K562 (cell line): ENCODE measurements around the gene PDZK1IP1. TPM values are rescaled to one million over a fixed set of nuclear protein-coding genes. Genes with fewer than 3 reads are reported as not detected.

Source experiments
- BRD9 ChIP-seq: fragments of 450-650 bp; IDR thresholded peaks from 2 replicates; pipeline ENCODE4 v1.6.1; 2018; ENCODE audit warnings: low read depth; ENCODE audit not compliant: partially characterized antibody
- FOXA3 ChIP-seq, 2 experiments: fragments of 450-650 bp in 1 of 2; sonication (generic) in 1 of 2; formaldehyde crosslinking; IDR thresholded peaks in 1 of 2; conservative IDR thresholded peaks in 1 of 2; 2 replicates each; pipeline versions ENCODE4 v1.4.0 to v1.8.0; 2020 to 2022; ENCODE audit warnings: mild to moderate bottlenecking in 2 of 2, missing genetic modification reagents in 1 of 2
- SOX6 ChIP-seq: fragments of 450-650 bp; IDR thresholded peaks from 2 replicates; pipeline ENCODE4 v1.6.1; 2014; ENCODE audit warnings: mild to moderate bottlenecking
- YY1 ChIP-seq, 3 experiments: IDR thresholded peaks; 2 replicates each; pipeline ENCODE4 v1.6.1; 2011; ENCODE audit warnings: low read length in 2 of 3, mild to moderate bottlenecking in 2 of 3, moderate library complexity in 2 of 3, borderline replicate concordance in 1 of 3, control low read depth in 1 of 3, low read depth in 1 of 3; ENCODE audit not compliant: insufficient read depth in 3 of 3, insufficient replicate concordance in 2 of 3, control insufficient read depth in 1 of 3, insufficient read length in 1 of 3; ENCODE audit errors: extremely low read depth in 1 of 3
- polyA plus RNA-seq, 8 experiments: library from polyadenylated mRNA; depleted of rRNA in 4 of 8; stranded (reverse) in 5 of 8; unstranded in 3 of 8; fragments of >200 nt; fragmentation: Nextera tagmentation in 2 of 8; fragmentation: Illumina TruSeq in 1 of 8; extraction: Ambion mirVana in 2 of 8; extraction: Trizol in 1 of 8; gene quantifications; 2 replicates each; pipeline versions ENCODE4 v1.2.1 to v1.2.3, GENCODE V29; 2011 to 2014; ENCODE audit warnings: inconsistent platforms in 1 of 8, missing spikeins in 1 of 8
- total RNA-seq, 7 experiments: library from RNA; depleted of rRNA in 6 of 7; stranded (reverse); fragments of >200 nt in 6 of 7; fragmentation: Illumina TruSeq in 2 of 7; extraction: Trizol in 2 of 7; gene quantifications; 2 replicates each; pipeline versions ENCODE4 v1.2.1 to v1.2.3, GENCODE V29; 2011 to 2021; ENCODE audit warnings: low replicate concordance in 1 of 7
- TF ChIP-seq, protein P1 (sequence below): sonication (generic); formaldehyde crosslinking; IDR thresholded peaks from 2 replicates; pipeline ENCODE4 v1.8.0; 2022; ENCODE audit warnings: mild to moderate bottlenecking, low read depth, missing genetic modification reagents
- TF ChIP-seq, protein P2 (sequence below): fragments of 450-650 bp; IDR thresholded peaks from 2 replicates; pipeline ENCODE4 v1.6.1; 2016; ENCODE audit warnings: antibody characterized with exemption
- TF ChIP-seq, protein P3 (sequence below): fragments of 450-650 bp; IDR thresholded peaks from 2 replicates; pipeline ENCODE4 v1.6.1; 2018; ENCODE audit not compliant: partially characterized antibody
- TF ChIP-seq, protein P4 (sequence below), 2 experiments: fragments of 450-650 bp; formaldehyde crosslinking in 1 of 2; IDR thresholded peaks; 2 replicates each; pipeline versions ENCODE4 v1.4.0 to v1.6.1; 2014 to 2020; ENCODE audit warnings: mild to moderate bottlenecking in 2 of 2, borderline replicate concordance in 1 of 2, low read depth in 1 of 2

PDZK1IP1 gene
- total and polyA plus RNA-seq, 9 of the 15 experiments (the other 6 are each of a cell fraction or from before 2014, with no cell fraction given), result 0.17 to 0.68 (median 0.53) TPM; not detected in 2

DNA sequence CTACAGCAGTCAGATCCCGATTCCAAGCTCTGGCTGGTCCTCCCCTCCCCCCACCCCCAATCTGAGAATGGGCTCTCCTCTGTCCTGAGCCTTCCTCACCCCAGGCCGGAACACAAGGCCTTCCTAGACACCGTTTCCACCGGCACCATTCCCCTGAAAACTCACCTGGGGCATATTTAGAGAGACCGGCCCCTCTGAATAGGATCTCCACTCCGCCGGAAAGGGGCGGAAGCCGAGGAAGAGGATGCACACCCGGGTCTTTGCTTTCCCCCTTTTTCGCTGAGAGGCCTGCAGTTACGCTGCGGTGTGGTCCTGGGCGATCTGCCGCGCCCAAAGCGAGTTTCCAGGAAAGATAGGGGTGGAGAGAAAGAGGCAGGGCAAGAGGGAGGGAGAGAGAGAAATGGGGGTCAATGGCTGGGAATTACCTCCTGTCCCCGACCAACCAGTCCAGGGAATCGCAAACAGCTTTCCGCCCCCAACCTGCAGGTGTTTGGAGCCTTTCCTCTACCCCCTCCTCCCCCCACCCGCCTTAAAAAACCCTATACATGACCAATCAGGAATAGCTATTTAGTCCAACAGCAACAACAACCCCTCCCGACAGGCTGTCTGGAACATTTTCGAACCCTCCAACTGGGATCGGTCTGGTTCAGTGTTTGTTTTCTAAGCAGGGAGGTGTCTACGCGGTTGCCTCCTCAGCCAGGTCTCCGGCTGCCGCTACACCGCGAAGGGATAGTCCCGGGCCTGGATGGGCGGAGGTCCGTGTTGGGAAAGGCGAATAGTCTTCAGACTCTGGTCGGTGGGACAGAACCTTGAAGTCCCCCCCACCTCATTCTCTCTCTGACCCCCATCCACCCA is 39.4 kb upstream of the PDZK1IP1 start (continued):
- TF ChIP-seq, protein P1, sequence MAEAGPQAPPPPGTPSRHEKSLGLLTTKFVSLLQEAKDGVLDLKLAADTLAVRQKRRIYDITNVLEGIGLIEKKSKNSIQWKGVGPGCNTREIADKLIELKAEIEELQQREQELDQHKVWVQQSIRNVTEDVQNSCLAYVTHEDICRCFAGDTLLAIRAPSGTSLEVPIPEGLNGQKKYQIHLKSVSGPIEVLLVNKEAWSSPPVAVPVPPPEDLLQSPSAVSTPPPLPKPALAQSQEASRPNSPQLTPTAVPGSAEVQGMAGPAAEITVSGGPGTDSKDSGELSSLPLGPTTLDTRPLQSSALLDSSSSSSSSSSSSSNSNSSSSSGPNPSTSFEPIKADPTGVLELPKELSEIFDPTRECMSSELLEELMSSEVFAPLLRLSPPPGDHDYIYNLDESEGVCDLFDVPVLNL (CRISPR knock-in tag), result no peak; the same call in 1 of the 2 replicates
- TF ChIP-seq, protein P2, sequence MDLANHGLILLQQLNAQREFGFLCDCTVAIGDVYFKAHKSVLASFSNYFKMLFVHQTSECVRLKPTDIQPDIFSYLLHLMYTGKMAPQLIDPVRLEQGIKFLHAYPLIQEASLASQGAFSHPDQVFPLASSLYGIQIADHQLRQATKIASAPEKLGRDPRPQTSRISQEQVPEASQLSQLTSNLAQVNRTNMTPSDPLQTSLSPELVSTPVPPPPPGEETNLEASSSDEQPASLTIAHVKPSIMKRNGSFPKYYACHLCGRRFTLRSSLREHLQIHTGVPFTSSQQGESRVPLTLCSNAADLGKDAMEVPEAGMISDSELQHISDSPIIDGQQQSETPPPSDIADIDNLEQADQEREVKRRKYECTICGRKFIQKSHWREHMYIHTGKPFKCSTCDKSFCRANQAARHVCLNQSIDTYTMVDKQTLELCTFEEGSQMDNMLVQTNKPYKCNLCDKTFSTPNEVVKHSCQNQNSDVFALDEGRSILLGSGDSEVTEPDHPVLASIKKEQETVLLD, result 0 out of 2 replicates have a peak, but pooled peaks have one; percentile 32
- TF ChIP-seq SOX6 (peak; percentile 15; the same call in 1 of the 2 replicates), FOXA3 (CRISPR knock-in tag; conservative IDR thresholded peaks at IDR 0.05 in 1 of 2, IDR thresholded peaks at IDR 0.05 in 1 of 2) (no peak), YY1 (IDR thresholded peaks at IDR 0.05; ENCODE audit: borderline replicate concordance in 1 of 3, control insufficient read depth in 1 of 3, extremely low read depth in 1 of 3, insufficient read depth in 3 of 3, insufficient read length in 1 of 3, insufficient replicate concordance in 2 of 3, low read depth in 1 of 3, low read length in 2 of 3) (peak in 1 of 3 experiments; percentile 38), BRD9 (peak; percentile 60)
- TF ChIP-seq, protein P3, sequence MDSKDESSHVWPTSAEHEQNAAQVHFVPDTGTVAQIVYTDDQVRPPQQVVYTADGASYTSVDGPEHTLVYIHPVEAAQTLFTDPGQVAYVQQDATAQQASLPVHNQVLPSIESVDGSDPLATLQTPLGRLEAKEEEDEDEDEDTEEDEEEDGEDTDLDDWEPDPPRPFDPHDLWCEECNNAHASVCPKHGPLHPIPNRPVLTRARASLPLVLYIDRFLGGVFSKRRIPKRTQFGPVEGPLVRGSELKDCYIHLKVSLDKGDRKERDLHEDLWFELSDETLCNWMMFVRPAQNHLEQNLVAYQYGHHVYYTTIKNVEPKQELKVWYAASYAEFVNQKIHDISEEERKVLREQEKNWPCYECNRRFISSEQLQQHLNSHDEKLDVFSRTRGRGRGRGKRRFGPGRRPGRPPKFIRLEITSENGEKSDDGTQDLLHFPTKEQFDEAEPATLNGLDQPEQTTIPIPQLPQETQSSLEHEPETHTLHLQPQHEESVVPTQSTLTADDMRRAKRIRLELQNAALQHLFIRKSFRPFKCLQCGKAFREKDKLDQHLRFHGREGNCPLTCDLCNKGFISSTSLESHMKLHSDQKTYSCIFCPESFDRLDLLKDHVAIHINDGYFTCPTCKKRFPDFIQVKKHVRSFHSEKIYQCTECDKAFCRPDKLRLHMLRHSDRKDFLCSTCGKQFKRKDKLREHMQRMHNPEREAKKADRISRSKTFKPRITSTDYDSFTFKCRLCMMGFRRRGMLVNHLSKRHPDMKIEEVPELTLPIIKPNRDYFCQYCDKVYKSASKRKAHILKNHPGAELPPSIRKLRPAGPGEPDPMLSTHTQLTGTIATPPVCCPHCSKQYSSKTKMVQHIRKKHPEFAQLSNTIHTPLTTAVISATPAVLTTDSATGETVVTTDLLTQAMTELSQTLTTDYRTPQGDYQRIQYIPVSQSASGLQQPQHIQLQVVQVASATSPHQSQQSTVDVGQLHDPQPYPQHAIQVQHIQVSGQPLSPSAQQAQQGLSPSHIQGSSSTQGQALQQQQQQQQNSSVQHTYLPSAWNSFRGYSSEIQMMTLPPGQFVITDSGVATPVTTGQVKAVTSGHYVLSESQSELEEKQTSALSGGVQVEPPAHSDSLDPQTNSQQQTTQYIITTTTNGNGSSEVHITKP, result peak; percentile 89
- TF ChIP-seq, protein P4, sequence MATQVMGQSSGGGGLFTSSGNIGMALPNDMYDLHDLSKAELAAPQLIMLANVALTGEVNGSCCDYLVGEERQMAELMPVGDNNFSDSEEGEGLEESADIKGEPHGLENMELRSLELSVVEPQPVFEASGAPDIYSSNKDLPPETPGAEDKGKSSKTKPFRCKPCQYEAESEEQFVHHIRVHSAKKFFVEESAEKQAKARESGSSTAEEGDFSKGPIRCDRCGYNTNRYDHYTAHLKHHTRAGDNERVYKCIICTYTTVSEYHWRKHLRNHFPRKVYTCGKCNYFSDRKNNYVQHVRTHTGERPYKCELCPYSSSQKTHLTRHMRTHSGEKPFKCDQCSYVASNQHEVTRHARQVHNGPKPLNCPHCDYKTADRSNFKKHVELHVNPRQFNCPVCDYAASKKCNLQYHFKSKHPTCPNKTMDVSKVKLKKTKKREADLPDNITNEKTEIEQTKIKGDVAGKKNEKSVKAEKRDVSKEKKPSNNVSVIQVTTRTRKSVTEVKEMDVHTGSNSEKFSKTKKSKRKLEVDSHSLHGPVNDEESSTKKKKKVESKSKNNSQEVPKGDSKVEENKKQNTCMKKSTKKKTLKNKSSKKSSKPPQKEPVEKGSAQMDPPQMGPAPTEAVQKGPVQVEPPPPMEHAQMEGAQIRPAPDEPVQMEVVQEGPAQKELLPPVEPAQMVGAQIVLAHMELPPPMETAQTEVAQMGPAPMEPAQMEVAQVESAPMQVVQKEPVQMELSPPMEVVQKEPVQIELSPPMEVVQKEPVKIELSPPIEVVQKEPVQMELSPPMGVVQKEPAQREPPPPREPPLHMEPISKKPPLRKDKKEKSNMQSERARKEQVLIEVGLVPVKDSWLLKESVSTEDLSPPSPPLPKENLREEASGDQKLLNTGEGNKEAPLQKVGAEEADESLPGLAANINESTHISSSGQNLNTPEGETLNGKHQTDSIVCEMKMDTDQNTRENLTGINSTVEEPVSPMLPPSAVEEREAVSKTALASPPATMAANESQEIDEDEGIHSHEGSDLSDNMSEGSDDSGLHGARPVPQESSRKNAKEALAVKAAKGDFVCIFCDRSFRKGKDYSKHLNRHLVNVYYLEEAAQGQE (IDR thresholded peaks at IDR 0.05; ENCODE audit: borderline replicate concordance), result 0 out of 2 replicates have a peak, but pooled peaks have one; percentile 1
- TF ChIP-seq, protein P4 (CRISPR knock-in tag; IDR thresholded peaks at IDR 0.05; ENCODE audit: low read depth), result 0 out of 2 replicates have a peak, but pooled peaks have one; percentile 12
